Esophagus muscularis mucosa (tissue), 4 donors: ENCODE data around the gene TTC3. TPM values are rescaled to one million over a fixed set of nuclear protein-coding genes. Genes with fewer than 3 reads are reported as not detected.

ENCODE experiments used
- DNase-seq: peaks from one replicate; pipeline ENCODE4 v3.0.0-alpha.2; 2017; ENCODE audit errors: extremely low spot score
- H3K27ac ChIP-seq, 4 donors: fragments of 200-600 bp; sonication (generic); replicated peaks in 1 of 4; 1 replicate in 3 of 4; 2 replicates in 1 of 4; pipeline ENCODE4 v1.5.1; 2016 to 2019; ENCODE audit warnings: mild to moderate bottlenecking in 1 of 4
- H3K27me3 ChIP-seq, 4 donors: fragments of 200-600 bp; sonication (generic); one replicate each; pipeline versions ENCODE4 v1.5.1 to v1.6.0; 2016 to 2019
- H3K36me3 ChIP-seq, 4 donors: fragments of 200-600 bp; sonication (generic); one replicate each; pipeline ENCODE4 v1.5.1; 2016 to 2019
- H3K4me1 ChIP-seq, 4 donors: fragments of 200-600 bp; sonication (generic); one replicate each; pipeline ENCODE4 v1.5.1; 2016 to 2019
- H3K4me3 ChIP-seq, 4 donors: fragments of 200-600 bp; sonication (generic); 1 replicate in 2 of 4; 2 replicates in 2 of 4; pipeline ENCODE4 v1.5.1; 2016 to 2019; ENCODE audit warnings: mild to moderate bottlenecking in 4 of 4, moderate library complexity in 1 of 4
- H3K9me3 ChIP-seq, 4 donors: fragments of 200-600 bp; sonication (generic); 1 replicate in 3 of 4; 2 replicates in 1 of 4; pipeline ENCODE4 v1.5.1; 2016 to 2019
- EP300 ChIP-seq: sonication (generic); formaldehyde crosslinking; IDR thresholded peaks from one replicate; pipeline ENCODE4 v1.6.1; 2017; ENCODE audit warnings: antibody characterized with exemption
- POLR2A ChIP-seq: fragments of 450-650 bp; IDR thresholded peaks from one replicate; pipeline ENCODE4 v1.6.1; 2017; ENCODE audit warnings: antibody characterized with exemption, moderate library complexity, mild to moderate bottlenecking, low read depth
- POLR2AphosphoS5 ChIP-seq, 2 donors: sonication (generic); formaldehyde crosslinking; IDR thresholded peaks; one replicate each; pipeline ENCODE4 v1.6.1; 2017; ENCODE audit warnings: antibody characterized with exemption in 2 of 2
- WGBS: methylation state at CpG from one replicate; pipeline ENCODE4 v1.1.5; 2018; 5-methylcytosine and 5-hydroxymethylcytosine counted together
- intact Hi-C: fragments of 100-400 bp; cut with DNase I; formaldehyde crosslinking; loops from one replicate; pipeline ENCODE4 v1.15.1; 2023
- total RNA-seq, 4 donors: library from RNA; depleted of rRNA; stranded (reverse); fragments of >200 nt; gene quantifications; one replicate each; pipeline versions ENCODE4 v1.1.0 to v1.2.1, GENCODE V29; 2016
- TF ChIP-seq, protein P1 (sequence below), 3 experiments: fragments of 200-600 bp in 2 of 3; fragments of 450-650 bp in 1 of 3; sonication (generic) in 2 of 3; IDR thresholded peaks; one replicate each; pipeline ENCODE4 v1.5.1; 2017 to 2019; ENCODE audit warnings: antibody characterized with exemption in 3 of 3, mild to moderate bottlenecking in 2 of 3, moderate library complexity in 1 of 3

TTC3 gene
- total RNA-seq, 4 donors from 2014 or later = 86.0 to 162 (median 104) TPM

DNA sequence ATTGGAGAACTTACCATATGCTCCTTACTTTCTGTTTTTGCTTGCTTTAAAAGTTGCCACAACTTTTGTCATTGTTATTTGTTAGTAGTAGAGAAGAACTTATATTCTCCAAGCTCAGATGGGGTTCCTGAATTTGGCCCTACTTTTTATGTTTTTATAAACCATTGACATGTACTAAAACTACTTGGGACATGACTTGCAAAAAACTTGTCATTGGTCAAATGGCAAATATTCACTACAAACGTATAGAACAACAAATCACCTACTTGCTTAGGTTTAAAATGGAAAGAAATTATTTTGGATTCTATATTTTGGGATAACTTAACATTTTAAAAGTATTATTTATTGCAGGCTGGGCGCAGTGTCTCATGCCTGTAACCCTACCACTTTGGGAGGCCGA is 32.8 kb upstream of the TTC3 start:
- no peak for DNase-seq
- 94% methylated on average over 3 of the region's 3 CpGs for WGBS

DNA sequence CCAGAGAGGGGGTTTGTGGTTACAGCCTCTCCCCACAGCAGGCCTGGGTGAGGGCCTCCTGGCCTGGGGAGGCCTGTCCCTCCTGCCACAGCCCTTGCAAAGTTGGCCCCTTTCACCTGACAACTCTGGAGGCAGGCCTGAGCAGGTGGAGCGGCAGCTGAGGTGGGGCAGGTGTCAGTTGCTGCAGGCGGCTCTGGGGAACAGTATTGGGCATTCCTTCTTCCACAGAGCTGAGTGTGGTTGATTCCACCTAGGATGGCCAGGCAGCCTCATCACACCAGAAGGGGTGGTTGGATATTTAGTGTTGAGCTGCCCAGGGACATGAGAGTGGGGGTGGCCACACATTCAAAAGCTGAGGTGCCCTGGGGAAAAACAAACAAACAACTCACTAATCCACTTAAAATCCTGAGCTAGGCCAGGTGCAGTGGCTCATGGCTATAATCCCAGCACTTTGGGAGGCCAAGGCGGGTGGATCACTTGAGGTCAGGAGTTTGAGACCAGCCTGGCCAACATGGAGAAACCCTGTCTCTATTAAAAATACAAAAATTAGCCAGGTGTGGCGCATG is 31.3 kb upstream of the TTC3 start:
- DNase-seq = no peak
- H3K27me3 ChIP-seq = peaks cover 0 to 1% (median 0%) of the 10 kb centered on the region in 4 donors
- intact Hi-C loops = no loop called here
- TF ChIP-seq EP300 (no peak), POLR2AphosphoS5 (IDR thresholded peaks at IDR 0.05) (no peak), POLR2A (no peak)
- TF ChIP-seq, protein P1, sequence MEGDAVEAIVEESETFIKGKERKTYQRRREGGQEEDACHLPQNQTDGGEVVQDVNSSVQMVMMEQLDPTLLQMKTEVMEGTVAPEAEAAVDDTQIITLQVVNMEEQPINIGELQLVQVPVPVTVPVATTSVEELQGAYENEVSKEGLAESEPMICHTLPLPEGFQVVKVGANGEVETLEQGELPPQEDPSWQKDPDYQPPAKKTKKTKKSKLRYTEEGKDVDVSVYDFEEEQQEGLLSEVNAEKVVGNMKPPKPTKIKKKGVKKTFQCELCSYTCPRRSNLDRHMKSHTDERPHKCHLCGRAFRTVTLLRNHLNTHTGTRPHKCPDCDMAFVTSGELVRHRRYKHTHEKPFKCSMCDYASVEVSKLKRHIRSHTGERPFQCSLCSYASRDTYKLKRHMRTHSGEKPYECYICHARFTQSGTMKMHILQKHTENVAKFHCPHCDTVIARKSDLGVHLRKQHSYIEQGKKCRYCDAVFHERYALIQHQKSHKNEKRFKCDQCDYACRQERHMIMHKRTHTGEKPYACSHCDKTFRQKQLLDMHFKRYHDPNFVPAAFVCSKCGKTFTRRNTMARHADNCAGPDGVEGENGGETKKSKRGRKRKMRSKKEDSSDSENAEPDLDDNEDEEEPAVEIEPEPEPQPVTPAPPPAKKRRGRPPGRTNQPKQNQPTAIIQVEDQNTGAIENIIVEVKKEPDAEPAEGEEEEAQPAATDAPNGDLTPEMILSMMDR (IDR thresholded peaks at IDR 0.05) = no peak
- H3K4me3 ChIP-seq = no peak overlapping the region
- 100% methylated on average over 2 of the region's 4 CpGs for WGBS
- no peaks in the 10 kb centered on the region for H3K4me1 ChIP-seq
- no peak overlapping the region for H3K27ac ChIP-seq
- no peaks in the 10 kb centered on the region for H3K36me3 ChIP-seq
- no peaks in the 10 kb centered on the region for H3K9me3 ChIP-seq

More for the DNA sequence above, 32.8 kb upstream of the TTC3 start:
- Histone ChIP-seq H3K36me3 (no peaks in the 10 kb centered on the region), H3K4me3 (no peak overlapping the region), H3K27ac (no peak overlapping the region), H3K9me3 (no peaks in the 10 kb centered on the region), H3K4me1 (no peaks in the 10 kb centered on the region), H3K27me3 (no peaks in the 10 kb centered on the region)
- intact Hi-C loops = no loop called here
- TF ChIP-seq POLR2AphosphoS5 (IDR thresholded peaks at IDR 0.05) (no peak), POLR2A (no peak), EP300 (no peak)
- TF ChIP-seq, protein P1 (IDR thresholded peaks at IDR 0.05) = no peak

DNA sequence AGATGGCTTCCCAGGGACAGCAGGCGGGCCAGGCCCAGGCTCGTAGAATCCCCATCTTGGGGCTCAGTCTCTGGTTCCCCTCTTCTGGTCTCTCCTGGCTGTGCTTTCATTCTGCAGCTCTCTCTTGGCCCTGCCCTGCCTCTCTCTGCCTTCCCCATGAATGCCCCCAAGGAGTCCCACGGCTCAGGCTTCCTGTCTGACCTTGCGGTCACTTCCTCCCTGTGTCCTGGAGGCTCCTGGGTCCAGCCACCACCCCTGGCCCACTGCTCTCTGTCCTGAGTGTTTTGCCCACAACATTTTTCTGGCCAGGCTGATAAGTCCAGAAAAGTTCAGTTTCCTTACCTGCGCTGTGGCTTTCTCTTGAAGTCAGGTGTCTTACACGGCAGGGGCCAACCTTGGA is 29.2 kb upstream of the TTC3 start:
- 97% methylated on average over 6 of the region's 6 CpGs for WGBS
- no peaks in the 10 kb centered on the region for H3K36me3 ChIP-seq
- no peak for TF ChIP-seq EP300
- TF ChIP-seq, protein P1 (IDR thresholded peaks at IDR 0.05) = no peak
- TF ChIP-seq POLR2A = no peak
- TF ChIP-seq POLR2AphosphoS5 (IDR thresholded peaks at IDR 0.05) = no peak
- H3K9me3 ChIP-seq = no peaks in the 10 kb centered on the region
- peaks cover 0 to 11% (median 0%) of the 10 kb centered on the region in 4 donors for H3K27me3 ChIP-seq
- no peak overlapping the region for H3K4me3 ChIP-seq
- no peaks in the 10 kb centered on the region for H3K4me1 ChIP-seq
- H3K27ac ChIP-seq = no peak overlapping the region
- intact Hi-C loops = no loop called here
- no peak for DNase-seq

DNA sequence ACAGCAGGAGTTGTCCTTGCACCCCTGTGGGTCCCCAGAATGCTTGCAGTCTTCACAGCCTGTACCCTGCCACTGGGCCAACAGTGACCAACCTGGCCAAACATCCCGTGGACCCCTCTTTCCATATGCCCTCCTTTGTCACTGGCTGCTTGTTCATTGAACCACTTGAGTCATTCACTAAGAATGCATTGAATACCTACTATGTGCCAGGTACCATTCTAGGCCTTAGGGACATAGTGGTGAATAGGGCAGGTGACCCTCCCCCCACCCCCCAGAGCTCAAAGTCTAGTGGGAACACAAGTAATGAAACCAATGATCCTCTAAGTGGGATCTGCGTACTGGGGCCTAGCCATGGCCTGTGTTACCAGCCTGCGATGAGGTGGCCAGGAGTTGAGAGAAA is 28.4 kb upstream of the TTC3 start:
- Histone ChIP-seq H3K9me3 (no peaks in the 10 kb centered on the region), H3K4me1 (no peaks in the 10 kb centered on the region), H3K36me3 (no peaks in the 10 kb centered on the region), H3K4me3 (no peak overlapping the region), H3K27ac (no peak overlapping the region), H3K27me3 (peaks cover 0 to 11% (median 0%) of the 10 kb centered on the region in 4 donors)
- TF ChIP-seq EP300 = no peak
- no peak for TF ChIP-seq POLR2A
- no peak for TF ChIP-seq POLR2AphosphoS5 (IDR thresholded peaks at IDR 0.05)
- TF ChIP-seq, protein P1 (IDR thresholded peaks at IDR 0.05) = no peak
- 98% methylated on average over 3 of the region's 3 CpGs for whole genome bisulfite sequencing
- intact Hi-C loops = no loop called here
- no peak for DNase-seq

DNA sequence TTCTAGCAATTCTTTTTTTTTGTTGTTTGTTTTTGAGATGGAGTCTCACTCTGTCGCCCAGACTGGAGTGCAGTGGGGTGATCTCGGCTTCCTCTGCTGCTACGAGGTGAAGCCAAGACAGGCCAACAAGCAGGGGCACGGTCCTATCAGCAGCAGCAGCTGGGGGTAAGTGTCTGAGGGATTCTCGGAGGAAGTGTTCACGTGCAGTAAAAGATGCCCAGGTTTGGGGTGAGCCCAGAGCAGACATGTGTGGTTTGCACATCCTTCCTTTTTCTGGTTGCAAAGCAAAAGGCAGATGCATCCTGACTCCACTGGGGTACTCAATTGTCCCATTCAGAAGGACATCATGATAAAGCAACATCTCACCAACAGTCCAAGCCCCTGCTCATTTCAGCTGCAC is 27.9 kb upstream of the TTC3 start:
- TF ChIP-seq POLR2AphosphoS5 (IDR thresholded peaks at IDR 0.05) (no peak), POLR2A (no peak), EP300 (no peak)
- TF ChIP-seq, protein P1 (IDR thresholded peaks at IDR 0.05) = no peak
- H3K4me1 ChIP-seq = no peaks in the 10 kb centered on the region
- 69% methylated on average over 6 of the region's 6 CpGs for WGBS

More for the DNA sequence above, 27.9 kb upstream of the TTC3 start:
- H3K9me3 ChIP-seq = no peaks in the 10 kb centered on the region
- intact Hi-C loops = no loop called here
- H3K27ac ChIP-seq = no peak overlapping the region
- H3K27me3 ChIP-seq = peaks cover 0 to 11% (median 0%) of the 10 kb centered on the region in 4 donors
- H3K36me3 ChIP-seq = no peaks in the 10 kb centered on the region
- DNase-seq = no peak
- no peak overlapping the region for H3K4me3 ChIP-seq
